BLaER1 (cell line): ENCODE measurements around the gene KCNV2.

Source experiments
- H3K27ac ChIP-seq: shearing (Covaris generic); formaldehyde crosslinking; 2 replicates; pipeline ENCODE4 v1.8.1; 2022
- H3K27me3 ChIP-seq: shearing (Covaris generic); formaldehyde crosslinking; 2 replicates; pipeline ENCODE4 v1.8.1; 2022
- H3K36me3 ChIP-seq: shearing (Covaris generic); formaldehyde crosslinking; 2 replicates; pipeline ENCODE4 v1.8.1; 2022
- H3K4me1 ChIP-seq: shearing (Covaris generic); formaldehyde crosslinking; 2 replicates; pipeline ENCODE4 v1.8.1; 2022
- H3K4me2 ChIP-seq: shearing (Covaris generic); formaldehyde crosslinking; 2 replicates; pipeline ENCODE4 v1.8.1; 2022
- H3K4me3 ChIP-seq: shearing (Covaris generic); formaldehyde crosslinking; 2 replicates; pipeline ENCODE4 v1.8.1; 2022
- H3K9ac ChIP-seq: shearing (Covaris generic); formaldehyde crosslinking; 2 replicates; pipeline ENCODE4 v1.8.1; 2022
- H3K9me3 ChIP-seq: shearing (Covaris generic); formaldehyde crosslinking; 2 replicates; pipeline ENCODE4 v1.8.1; 2022
- H4K20me1 ChIP-seq: shearing (Covaris generic); formaldehyde crosslinking; 2 replicates; pipeline ENCODE4 v1.8.1; 2022
- Cebpa-rat ChIP-seq: shearing (Covaris generic); IDR thresholded peaks from 2 replicates; pipeline ENCODE4 v1.8.1; 2022

KCNV2 gene

DNA sequence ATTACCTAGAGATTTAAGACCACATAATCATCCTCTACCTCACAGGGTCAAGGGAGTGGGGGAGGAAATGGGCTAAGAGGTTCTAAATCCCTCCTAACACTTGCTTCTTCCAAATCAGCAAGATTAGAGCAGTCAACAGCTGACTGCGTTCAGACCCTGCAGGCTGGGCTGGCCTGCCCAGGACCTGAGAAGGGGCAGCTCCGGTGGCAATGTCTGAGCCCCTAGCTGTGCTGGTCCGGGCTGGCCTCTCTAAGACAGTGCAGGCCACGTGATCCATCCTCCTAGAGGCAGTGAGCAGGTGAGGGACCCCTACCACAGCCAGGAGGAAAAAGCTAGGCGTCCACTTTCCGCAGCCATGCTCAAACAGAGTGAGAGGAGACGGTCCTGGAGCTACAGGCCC is at the start of gene KCNV2:
TSS of gene KCNV2 (plus strand) at position 126 of the 400 bp plus-strand sequence. CDS start at position 356, 230 bp downstream.
- TF ChIP-seq Cebpa-rat: no peak
- peaks cover 24% of the 10 kb centered on the region for H3K9me3 ChIP-seq
- H3K9ac ChIP-seq: no peak within 1 kb of the TSS
- H3K4me2 ChIP-seq: no peak within 1 kb of the TSS
- no peaks in the 10 kb centered on the region for H3K27me3 ChIP-seq
- no peak within 1 kb of the TSS for H3K27ac ChIP-seq
- no peaks in the 10 kb centered on the region for H3K4me1 ChIP-seq
- H3K36me3 ChIP-seq: peaks cover 26% of the 10 kb centered on the region
- H3K4me3 ChIP-seq: no peak within 1 kb of the TSS
- no peaks in the 10 kb centered on the region for H4K20me1 ChIP-seq

DNA sequence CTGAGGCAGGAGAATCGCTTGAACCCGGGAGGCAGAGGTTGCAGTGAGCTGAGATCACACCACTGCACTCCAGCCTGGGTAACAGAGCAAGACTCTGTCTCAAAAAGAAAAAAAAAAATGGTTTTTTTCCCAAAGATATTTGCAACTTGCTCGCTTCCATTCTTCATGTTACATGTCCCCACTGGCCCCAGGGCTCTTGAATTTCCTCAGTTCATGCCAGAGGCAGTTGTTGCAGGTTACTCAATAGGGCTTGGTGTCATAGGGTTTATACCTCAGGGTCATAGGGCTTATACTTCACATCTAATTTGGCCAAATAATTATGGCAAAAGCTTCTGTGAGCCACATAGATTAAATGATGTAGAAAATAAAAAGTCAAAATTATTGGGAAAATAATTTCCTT is 44.1 kb upstream of the KCNV2 start:
- no peaks in the 10 kb centered on the region for H4K20me1 ChIP-seq
- no peak overlapping the region for H3K4me3 ChIP-seq
- H3K4me2 ChIP-seq: no peak overlapping the region
- no peaks in the 10 kb centered on the region for H3K27me3 ChIP-seq
- no peak overlapping the region for H3K27ac ChIP-seq
- no peak overlapping the region for H3K9ac ChIP-seq
- no peaks in the 10 kb centered on the region for H3K36me3 ChIP-seq
- no peaks in the 10 kb centered on the region; the same call in 1 of the 2 replicates for H3K9me3 ChIP-seq
- H3K4me1 ChIP-seq: no peaks in the 10 kb centered on the region
- no peak for TF ChIP-seq Cebpa-rat

- no peaks in the 10 kb centered on the region for H3K4me1 ChIP-seq
- H4K20me1 ChIP-seq: no peaks in the 10 kb centered on the region
- H3K36me3 ChIP-seq: no peaks in the 10 kb centered on the region
- H3K27ac ChIP-seq: no peak overlapping the region
- H3K4me2 ChIP-seq: no peak overlapping the region
- no peaks in the 10 kb centered on the region for H3K9me3 ChIP-seq
- no peak for TF ChIP-seq Cebpa-rat
- no peak overlapping the region for H3K9ac ChIP-seq
- no peaks in the 10 kb centered on the region for H3K27me3 ChIP-seq
- H3K4me3 ChIP-seq: no peak overlapping the region
These were observed 43.0 kb upstream of the KCNV2 start for GRCh38 chr9:2674141-2674824.

GRCh38 chr9:2675834-2676233 is 41.5 kb upstream of the KCNV2 start:
- no peaks in the 10 kb centered on the region for H3K4me1 ChIP-seq
- no peak overlapping the region for H3K4me2 ChIP-seq
- H3K4me3 ChIP-seq: no peak overlapping the region
- H4K20me1 ChIP-seq: no peaks in the 10 kb centered on the region
- no peak overlapping the region for H3K27ac ChIP-seq
- H3K27me3 ChIP-seq: no peaks in the 10 kb centered on the region
- no peak overlapping the region for H3K9ac ChIP-seq
- TF ChIP-seq Cebpa-rat: no peak
- no peaks in the 10 kb centered on the region for H3K36me3 ChIP-seq
- H3K9me3 ChIP-seq: no peaks in the 10 kb centered on the region

GRCh38 chr9:2676466-2676865 is 40.8 kb upstream of the KCNV2 start:
- no peak overlapping the region for H3K9ac ChIP-seq
- no peak overlapping the region for H3K4me3 ChIP-seq
- no peak for TF ChIP-seq Cebpa-rat
- no peaks in the 10 kb centered on the region for H3K4me1 ChIP-seq
- no peak overlapping the region for H3K27ac ChIP-seq
- no peaks in the 10 kb centered on the region for H4K20me1 ChIP-seq
- no peak overlapping the region for H3K4me2 ChIP-seq
- no peaks in the 10 kb centered on the region for H3K27me3 ChIP-seq
- H3K36me3 ChIP-seq: no peaks in the 10 kb centered on the region
- no peaks in the 10 kb centered on the region for H3K9me3 ChIP-seq

DNA sequence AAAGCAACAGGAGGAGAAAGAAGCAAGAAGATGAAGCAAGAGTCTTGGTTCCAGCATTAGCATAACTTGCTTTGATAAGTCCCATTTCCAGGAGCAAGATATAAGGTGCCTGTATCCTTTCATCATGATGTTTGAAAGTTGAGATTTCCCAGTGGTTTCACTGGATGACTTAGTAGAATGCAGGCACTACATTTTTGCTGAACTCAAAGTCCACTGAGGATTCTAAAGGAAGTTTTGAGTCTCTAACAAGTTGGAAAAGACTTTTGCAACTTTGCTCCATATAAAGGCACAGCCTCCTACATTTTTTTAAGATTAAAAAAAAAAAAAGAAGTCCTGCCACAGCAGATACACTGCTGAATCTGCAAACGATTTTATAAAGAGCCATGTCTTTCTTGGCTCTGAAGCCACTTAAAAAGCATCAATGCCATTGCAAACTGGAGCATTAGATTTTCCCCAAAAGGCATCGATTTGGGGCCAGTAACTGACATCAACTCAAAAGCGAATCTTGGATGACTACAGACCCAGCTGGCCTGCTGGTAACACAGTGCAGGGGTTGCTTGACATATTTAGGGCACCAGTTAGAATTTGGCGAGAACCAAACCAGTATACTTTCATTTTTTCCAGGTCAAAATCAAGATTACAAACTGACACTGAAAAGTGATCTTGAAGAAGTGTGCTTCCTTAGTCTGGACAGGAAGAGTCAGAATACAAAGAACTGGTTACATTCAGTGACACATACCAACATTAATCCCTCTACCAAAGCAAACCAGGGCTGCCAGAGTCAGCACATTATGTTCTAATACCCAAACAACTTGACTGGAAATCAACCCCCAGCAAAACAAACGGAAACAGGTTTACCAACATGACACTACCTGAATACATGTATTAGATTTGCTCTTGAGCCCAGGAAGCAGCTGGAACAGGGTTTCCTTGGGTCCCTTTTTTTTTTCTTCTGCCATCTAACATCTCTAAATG is 39.1 kb upstream of the KCNV2 start:
- no peak for TF ChIP-seq Cebpa-rat
- Histone ChIP-seq H3K27me3 (no peaks in the 10 kb centered on the region), H3K36me3 (no peaks in the 10 kb centered on the region), H3K9ac (no peak overlapping the region), H3K4me3 (no peak overlapping the region), H3K4me2 (no peak overlapping the region), H3K27ac (no peak overlapping the region), H4K20me1 (no peaks in the 10 kb centered on the region), H3K4me1 (no peaks in the 10 kb centered on the region), H3K9me3 (no peaks in the 10 kb centered on the region)

- H3K36me3 ChIP-seq: no peaks in the 10 kb centered on the region
- no peaks in the 10 kb centered on the region for H3K9me3 ChIP-seq
- no peaks in the 10 kb centered on the region for H3K4me1 ChIP-seq
- TF ChIP-seq Cebpa-rat: no peak
- no peak overlapping the region for H3K4me2 ChIP-seq
- H3K4me3 ChIP-seq: no peak overlapping the region
- no peak overlapping the region for H3K9ac ChIP-seq
- H3K27me3 ChIP-seq: no peaks in the 10 kb centered on the region
- H3K27ac ChIP-seq: no peak overlapping the region
- H4K20me1 ChIP-seq: no peaks in the 10 kb centered on the region
These were observed 38.3 kb upstream of the KCNV2 start for GRCh38 chr9:2679011-2679410.

- Histone ChIP-seq H3K9me3 (no peaks in the 10 kb centered on the region), H3K36me3 (no peaks in the 10 kb centered on the region), H4K20me1 (no peaks in the 10 kb centered on the region), H3K27me3 (no peaks in the 10 kb centered on the region), H3K9ac (no peak overlapping the region), H3K4me1 (no peaks in the 10 kb centered on the region), H3K4me3 (no peak overlapping the region), H3K27ac (no peak overlapping the region), H3K4me2 (no peak overlapping the region)
- no peak for TF ChIP-seq Cebpa-rat
These were observed 35.3 kb upstream of the KCNV2 start for GRCh38 chr9:2681981-2682380.

DNA sequence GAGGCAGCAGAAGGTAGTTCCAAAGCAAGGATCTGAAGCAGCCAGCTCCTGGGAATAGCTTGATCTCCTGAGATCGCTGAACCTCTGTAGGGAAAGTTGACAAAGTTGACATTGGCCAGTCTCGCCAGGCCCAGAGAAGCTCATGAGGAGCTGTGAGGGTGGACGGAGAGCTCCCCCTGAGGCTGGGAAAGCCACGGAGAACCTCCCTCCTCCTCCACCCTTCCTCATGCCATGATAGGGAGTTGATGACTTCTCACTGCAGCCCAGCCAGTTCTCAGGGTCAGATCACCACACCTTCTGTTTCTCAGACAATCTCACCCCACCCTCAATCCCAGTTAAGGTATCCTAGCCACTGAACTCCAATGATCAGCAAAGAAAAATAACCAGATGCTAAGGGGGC is 30.4 kb upstream of the KCNV2 start:
- Histone ChIP-seq H3K9ac (no peak overlapping the region), H3K9me3 (no peaks in the 10 kb centered on the region), H3K4me1 (no peaks in the 10 kb centered on the region), H4K20me1 (no peaks in the 10 kb centered on the region), H3K4me2 (no peak overlapping the region), H3K27me3 (no peaks in the 10 kb centered on the region), H3K27ac (no peak overlapping the region), H3K36me3 (no peaks in the 10 kb centered on the region), H3K4me3 (no peak overlapping the region)
- TF ChIP-seq Cebpa-rat: no peak

- Histone ChIP-seq H3K9me3 (no peaks in the 10 kb centered on the region), H3K27ac (no peak overlapping the region), H3K9ac (no peak overlapping the region), H3K36me3 (no peaks in the 10 kb centered on the region), H3K4me1 (no peaks in the 10 kb centered on the region), H3K4me2 (no peak overlapping the region), H3K27me3 (no peaks in the 10 kb centered on the region), H4K20me1 (no peaks in the 10 kb centered on the region), H3K4me3 (no peak overlapping the region)
- TF ChIP-seq Cebpa-rat: no peak
These were observed 28.7 kb upstream of the KCNV2 start for GRCh38 chr9:2688636-2689035.
